H9 (cell line): ENCODE results near the gene RORB. TPM values are rescaled to one million over a fixed set of nuclear protein-coding genes. Genes with fewer than 3 reads are reported as not detected.

ENCODE experiments used
- DNase-seq: peaks from one replicate; pipeline ENCODE4 v3.0.0-alpha.2; 2017
- H2AFZ ChIP-seq: one replicate; pipeline ENCODE4 v1.6.1; 2013; ENCODE audit warnings: mild to moderate bottlenecking, low read length, control low read depth, moderate library complexity
- H2AK5ac ChIP-seq: 2 replicates; pipeline ENCODE4 v1.6.1; 2013; ENCODE audit warnings: low read length, control low read depth, mixed read lengths; ENCODE audit not compliant: insufficient read length
- H2BK120ac ChIP-seq: one replicate; pipeline ENCODE4 v1.6.1; 2013; ENCODE audit warnings: low read depth, mild to moderate bottlenecking, low read length, control low read depth, inconsistent platforms; ENCODE audit not compliant: poor library complexity, severe bottlenecking
- H2BK12ac ChIP-seq: 2 replicates; pipeline ENCODE4 v1.6.1; 2013; ENCODE audit warnings: low read length, control low read depth, mixed read lengths, low read depth; ENCODE audit not compliant: insufficient read length
- H2BK15ac ChIP-seq: 2 replicates; pipeline ENCODE4 v1.6.1; 2013; ENCODE audit warnings: low read depth, low read length, control low read depth
- H2BK20ac ChIP-seq: one replicate; pipeline ENCODE4 v1.6.1; 2013; ENCODE audit warnings: low read depth, mild to moderate bottlenecking, low read length, control low read depth, inconsistent platforms; ENCODE audit not compliant: poor library complexity, severe bottlenecking
- H2BK5ac ChIP-seq: 2 replicates; pipeline ENCODE4 v1.6.1; 2013; ENCODE audit warnings: low read length, control low read depth, mixed read lengths; ENCODE audit not compliant: insufficient read length
- H3K14ac ChIP-seq: 2 replicates; pipeline ENCODE4 v1.6.1; 2013; ENCODE audit warnings: low read length, control low read depth; ENCODE audit not compliant: insufficient read depth
- H3K18ac ChIP-seq: 2 replicates; pipeline ENCODE4 v1.6.1; 2013; ENCODE audit warnings: low read depth, mild to moderate bottlenecking, mixed read lengths, low read length, control low read depth; ENCODE audit not compliant: insufficient read length
- H3K23ac ChIP-seq: 2 replicates; pipeline ENCODE4 v1.6.1; 2013; ENCODE audit warnings: low read length, control low read depth, mixed read lengths, low read depth; ENCODE audit not compliant: insufficient read length
- H3K23me2 ChIP-seq: 2 replicates; pipeline ENCODE4 v1.6.1; 2013; ENCODE audit warnings: low read depth, mild to moderate bottlenecking, mixed read lengths, low read length, control low read depth; ENCODE audit not compliant: insufficient read length, poor library complexity, severe bottlenecking
- H3K27ac ChIP-seq: 2 replicates; pipeline ENCODE4 v1.5.1; 2013; ENCODE audit warnings: low read length, control low read depth, mixed read lengths, low read depth; ENCODE audit not compliant: insufficient read length
- H3K27me3 ChIP-seq: 2 replicates; pipeline ENCODE4 v1.6.1; 2013; ENCODE audit warnings: low read length, control low read depth, inconsistent platforms; ENCODE audit not compliant: insufficient read depth
- H3K4ac ChIP-seq: 2 replicates; pipeline ENCODE4 v1.6.1; 2013; ENCODE audit warnings: low read depth, mild to moderate bottlenecking, control low read depth, inconsistent platforms, low read length, moderate library complexity
- H3K4me1 ChIP-seq: 2 replicates; pipeline ENCODE4 v1.6.1; 2013; ENCODE audit warnings: low read length, control low read depth, inconsistent platforms; ENCODE audit not compliant: insufficient read depth
- H3K4me2 ChIP-seq: 2 replicates; pipeline ENCODE4 v1.6.1; 2013; ENCODE audit warnings: low read length, control low read depth, mixed read lengths; ENCODE audit not compliant: insufficient read length, insufficient read depth
- H3K56ac ChIP-seq: 2 replicates; pipeline ENCODE4 v1.6.1; 2013; ENCODE audit warnings: low read depth, mild to moderate bottlenecking, mixed read lengths, low read length, control low read depth; ENCODE audit not compliant: insufficient read length
- H3K79me1 ChIP-seq: 2 replicates; pipeline ENCODE4 v1.6.1; 2013; ENCODE audit warnings: low read depth, mild to moderate bottlenecking, moderate library complexity, low read length, control low read depth, inconsistent platforms; ENCODE audit not compliant: insufficient read depth, poor library complexity, severe bottlenecking
- H3K79me2 ChIP-seq: 2 replicates; pipeline ENCODE4 v1.6.1; 2013; ENCODE audit warnings: low read length, control low read depth, inconsistent platforms; ENCODE audit not compliant: insufficient read depth
- H3K9ac ChIP-seq: 2 replicates; pipeline ENCODE4 v1.6.1; 2013; ENCODE audit warnings: low read length, control low read depth, mixed read lengths; ENCODE audit not compliant: insufficient read length; ENCODE audit errors: extremely low read depth
- H3K9me3 ChIP-seq: one replicate; pipeline ENCODE4 v1.6.1; 2013; ENCODE audit warnings: low read depth, low read length, inconsistent platforms; ENCODE audit not compliant: control insufficient read depth
- H3T11ph ChIP-seq: one replicate; pipeline ENCODE4 v1.6.1; 2013; ENCODE audit warnings: mild to moderate bottlenecking, low read length, control low read depth, inconsistent platforms
- H4K20me1 ChIP-seq: one replicate; pipeline ENCODE4 v1.6.1; 2013; ENCODE audit not compliant: control insufficient read depth, insufficient read length, insufficient read depth
- H4K5ac ChIP-seq: 2 replicates; pipeline ENCODE4 v1.6.1; 2013; ENCODE audit warnings: low read depth, mild to moderate bottlenecking, mixed read lengths, low read length, control low read depth; ENCODE audit not compliant: insufficient read length
- H4K8ac ChIP-seq: replicated peaks from 2 replicates; pipeline ENCODE4 v1.6.1; 2013; ENCODE audit warnings: low read length, control low read depth, mixed read lengths, low read depth; ENCODE audit not compliant: insufficient read length
- H4K91ac ChIP-seq: 2 replicates; pipeline ENCODE4 v1.6.1; 2013; ENCODE audit warnings: low read depth, mild to moderate bottlenecking, moderate library complexity, mixed read lengths, low read length, control low read depth; ENCODE audit not compliant: insufficient read length
- H3K27ac Mint-ChIP-seq, 3 experiments: 2 replicates in 2 of 3; 3 replicates in 1 of 3; pipeline ENCODE4 v1.8.0; 2020 to 2021; ENCODE audit warnings: mixed read lengths in 3 of 3, mild to moderate bottlenecking in 1 of 3, moderate library complexity in 1 of 3
- H3K27me3 Mint-ChIP-seq: 2 replicates; pipeline ENCODE4 v1.8.0; 2021; ENCODE audit warnings: low read depth, mild to moderate bottlenecking, moderate library complexity, mixed read lengths
- H3K36me3 Mint-ChIP-seq, 3 experiments: 2 replicates in 2 of 3; 3 replicates in 1 of 3; pipeline ENCODE4 v1.8.0; 2020 to 2021; ENCODE audit warnings: low read depth in 3 of 3, mixed read lengths in 3 of 3; ENCODE audit not compliant: insufficient read depth in 1 of 3
- H3K4me1 Mint-ChIP-seq, 2 experiments: 2 replicates each; pipeline ENCODE4 v1.8.0; 2020; ENCODE audit warnings: mixed read lengths in 2 of 2
- H3K4me3 Mint-ChIP-seq, 2 experiments: 2 replicates in 1 of 2; 3 replicates in 1 of 2; pipeline ENCODE4 v1.8.0; 2020 to 2021; ENCODE audit warnings: mild to moderate bottlenecking in 2 of 2, mixed read lengths in 2 of 2, moderate library complexity in 1 of 2
- H3K9me3 Mint-ChIP-seq, 2 experiments: 2 replicates in 1 of 2; 3 replicates in 1 of 2; pipeline ENCODE4 v1.8.0; 2020; ENCODE audit warnings: mild to moderate bottlenecking in 2 of 2, mixed read lengths in 2 of 2, moderate library complexity in 1 of 2
- CTCF ChIP-seq: fragments of 200-600 bp; sonication (generic); conservative IDR thresholded peaks from 3 replicates; pipeline ENCODE4 v1.8.0; 2021; ENCODE audit warnings: antibody characterized with exemption, mild to moderate bottlenecking
- WGBS: extraction: QIAGEN DNeasy Blood & Tissue Kit; methylation state at CpG from one replicate; pipeline ENCODE4 v1.1.7; 2013; ENCODE audit warnings: missing lambda C conversion rate, low lambda C conversion rate, mixed read lengths; ENCODE audit not compliant: insufficient read length; ENCODE audit errors: extremely low coverage; 5-methylcytosine and 5-hydroxymethylcytosine counted together
- total RNA-seq: library from RNA; stranded (reverse); gene quantifications from 2 replicates; pipeline ENCODE4 v1.2.1, GENCODE V29; 2021

Gene RORB
- total RNA-seq, 1 experiment from 2014 or later: 0.31 TPM

GRCh38 chr9:74742191-74742790 lies 245.2 kb downstream of the RORB start:
- no peak overlapping the region for H2BK120ac ChIP-seq
- no peaks in the 10 kb centered on the region for H3K79me2 ChIP-seq
- no peak overlapping the region for H3K14ac ChIP-seq
- H3K4me2 ChIP-seq: no peak overlapping the region
- no peaks in the 10 kb centered on the region for H4K20me1 ChIP-seq
- H2BK5ac ChIP-seq: no peak overlapping the region
- no CpG with 5 or more reads among the region's 1 CpG for WGBS
- no peak for DNase-seq
- H3K9me3 ChIP-seq: no peaks in the 10 kb centered on the region
- no peaks in the 10 kb centered on the region for H3K27me3 ChIP-seq
- no peaks in the 10 kb centered on the region for H3K9me3 Mint-ChIP-seq
- no peak overlapping the region for H3K4me3 Mint-ChIP-seq
- H2BK20ac ChIP-seq: no peak overlapping the region
- no peak overlapping the region for H3K4ac ChIP-seq
- no peaks in the 10 kb centered on the region for H3K27me3 Mint-ChIP-seq
- no peak overlapping the region for H4K5ac ChIP-seq
- no peak overlapping the region for H3K56ac ChIP-seq
- H3K27ac ChIP-seq: no peak overlapping the region
- H3K23ac ChIP-seq: no peak overlapping the region
- H3K36me3 Mint-ChIP-seq: no peaks in the 10 kb centered on the region
- no peak overlapping the region for H2AK5ac ChIP-seq
- no peak overlapping the region for H4K8ac ChIP-seq
- no peak overlapping the region for H4K91ac ChIP-seq
- no peak overlapping the region for H3K18ac ChIP-seq
- H3K9ac ChIP-seq: no peak overlapping the region
- no peak overlapping the region for H2AFZ ChIP-seq
- no peak for TF ChIP-seq CTCF
- no peaks in the 10 kb centered on the region; the same call in 1 of the 2 replicates for H3K4me1 ChIP-seq
- H3K23me2 ChIP-seq: no peaks in the 10 kb centered on the region
- no peak overlapping the region for H3T11ph ChIP-seq
- no peak overlapping the region for H2BK15ac ChIP-seq
- peaks cover 5 to 7% of the 10 kb centered on the region in 2 experiments for H3K4me1 Mint-ChIP-seq
- H3K27ac Mint-ChIP-seq: no peak overlapping the region
- H3K79me1 ChIP-seq: no peaks in the 10 kb centered on the region
- H2BK12ac ChIP-seq: no peak overlapping the region
